ENCODE data around the gene UBTD2.

- TF ChIP-seq EZH2 (IDR thresholded peaks at IDR 0.05) (no peak), POLR2AphosphoS5 (IDR thresholded peaks at IDR 0.05; ENCODE audit: borderline replicate concordance, low read depth, low read length) (no peak)
Measured at GRCh38 chr5:172313915-172314314, 30.4 kb upstream of the UBTD2 start.
